Stimulated activated CD8-positive, alpha-beta memory T cell treated with anti-CD3 and anti-CD28 coated beads, Interleukin-12 subunit alpha, Interleukin-12 subunit beta, amount 100 ng/mL, for 1 hour (primary cell): ENCODE measurements around the gene MX2.
A peak's percentile ranks its signal among the peaks of the same experiment; 100 is the strongest.
"Not testable (repeated sequence)": the region's sequence is repeated elsewhere in the genome, so short reads cannot be mapped to it uniquely, and the experiment has no call there.

ENCODE experiments used
- DNase-seq: peaks from one replicate; pipeline ENCODE4 v3.0.0-alpha.2; 2020; ENCODE audit warnings: low read depth

MX2 gene

GRCh38 chr21:41418393-41418792 lies 56.6 kb downstream of the MX2 start:
- DNase-seq: no peak

GRCh38 chr21:41418956-41419680 lies 57.3 kb downstream of the MX2 start:
- DNase-seq: no peak

DNA sequence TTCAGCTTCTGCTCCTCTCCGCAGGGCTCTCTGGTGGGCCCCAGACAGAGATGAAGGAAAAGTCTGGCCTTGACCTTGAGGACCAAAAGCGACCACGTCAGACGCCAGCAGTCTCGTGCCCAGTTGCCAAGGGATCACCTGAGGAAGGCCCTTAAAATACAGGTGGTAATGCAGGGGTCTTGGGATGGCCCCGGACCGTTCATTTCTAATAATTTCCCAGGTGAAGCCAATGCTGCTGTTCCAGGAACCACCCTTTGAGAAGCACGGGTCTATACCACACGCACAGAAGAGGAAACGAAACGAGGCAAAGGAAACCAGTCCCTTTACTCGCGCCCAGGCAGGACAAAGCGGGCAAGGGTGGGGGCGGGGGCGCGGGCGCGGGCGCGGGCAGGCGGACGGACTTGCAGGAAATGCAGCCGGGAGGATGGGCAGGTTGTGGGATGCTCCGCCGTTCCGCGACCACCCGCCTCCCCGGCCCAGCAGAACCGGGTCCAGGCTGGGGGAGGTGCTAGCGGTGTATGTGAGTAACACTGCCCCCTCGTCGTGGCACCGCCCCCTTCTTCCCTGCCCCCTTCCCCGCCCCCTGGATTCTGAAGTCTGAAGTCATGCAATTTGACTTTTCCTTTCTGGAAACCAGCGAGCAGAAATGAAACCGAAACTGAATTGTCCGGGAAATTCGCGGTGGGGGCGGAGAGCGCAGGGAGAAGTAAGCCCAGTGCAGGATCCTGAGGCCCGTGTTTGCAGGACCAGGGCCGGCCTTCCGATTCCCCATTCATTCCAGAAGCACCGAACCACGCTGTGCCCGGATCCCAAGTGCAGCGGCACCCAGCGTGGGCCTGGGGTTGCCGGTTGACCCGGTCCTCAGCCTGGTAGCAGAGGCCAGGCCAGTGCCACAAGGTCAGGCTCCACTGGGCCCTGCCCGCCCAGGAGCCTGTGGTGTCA lies 58.4 kb downstream of the MX2 start:
- DNase-seq: peak; percentile 52

- DNase-seq: not testable (repeated sequence)
Observed at GRCh38 chr21:41420998-41421397, 59.2 kb downstream of the MX2 start.

DNA sequence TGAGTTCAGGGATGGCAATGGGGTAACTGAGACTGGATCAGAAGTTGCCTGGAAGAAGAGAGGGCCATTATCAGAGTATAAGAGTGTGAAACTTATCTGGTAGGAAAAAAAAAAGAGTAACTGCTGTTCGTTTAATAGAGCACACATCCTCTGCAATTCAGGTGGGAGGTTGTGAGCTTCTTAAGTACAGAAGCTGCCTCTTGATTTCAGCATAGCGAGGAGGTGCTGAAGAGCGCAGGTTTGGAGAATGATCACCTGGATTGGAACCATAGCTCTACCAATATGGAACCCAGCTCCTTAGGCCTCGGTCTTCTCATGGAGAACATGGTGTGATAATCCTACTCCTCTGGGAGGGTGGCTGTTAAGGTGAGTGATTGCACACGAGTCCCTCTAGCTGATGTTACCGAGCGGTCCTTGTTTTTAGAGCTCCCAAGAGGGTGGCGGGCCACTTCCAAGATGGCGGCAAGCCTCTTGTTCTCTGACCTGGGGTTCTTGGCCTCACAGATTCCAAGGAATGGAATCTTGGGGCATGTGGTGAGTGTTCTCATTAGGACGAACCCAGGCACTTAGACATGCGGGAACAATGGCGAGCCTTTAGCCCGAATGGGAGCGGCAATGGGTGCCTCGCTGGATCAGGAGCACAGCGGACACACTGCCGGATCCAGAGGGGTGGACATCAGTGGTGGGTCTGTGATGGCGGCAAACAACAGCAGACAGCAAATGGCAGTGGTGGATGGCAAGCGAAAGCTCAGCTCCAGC lies 60.9 kb downstream of the MX2 start:
- DNase-seq: no peak

DNA sequence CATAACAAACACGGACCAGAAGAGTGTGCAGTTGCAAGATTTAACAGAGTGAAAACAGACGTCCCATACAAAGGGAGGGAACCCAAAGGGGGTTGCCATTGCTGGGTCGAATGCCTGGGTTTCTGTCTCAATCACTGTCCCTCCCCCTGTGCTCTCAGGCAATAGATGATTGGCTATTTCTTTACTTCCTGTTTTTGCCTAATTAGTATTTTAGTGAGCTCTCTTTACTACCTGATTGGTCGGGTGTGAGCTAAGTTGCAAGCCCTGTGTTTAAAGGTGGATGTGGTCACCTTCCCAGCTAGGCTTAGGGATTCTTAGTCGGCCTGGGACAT lies 61.4 kb downstream of the MX2 start:
- DNase-seq: not testable (repeated sequence)

- no peak for DNase-seq
Observed at GRCh38 chr21:41425588-41425953, 63.7 kb downstream of the MX2 start.

DNA sequence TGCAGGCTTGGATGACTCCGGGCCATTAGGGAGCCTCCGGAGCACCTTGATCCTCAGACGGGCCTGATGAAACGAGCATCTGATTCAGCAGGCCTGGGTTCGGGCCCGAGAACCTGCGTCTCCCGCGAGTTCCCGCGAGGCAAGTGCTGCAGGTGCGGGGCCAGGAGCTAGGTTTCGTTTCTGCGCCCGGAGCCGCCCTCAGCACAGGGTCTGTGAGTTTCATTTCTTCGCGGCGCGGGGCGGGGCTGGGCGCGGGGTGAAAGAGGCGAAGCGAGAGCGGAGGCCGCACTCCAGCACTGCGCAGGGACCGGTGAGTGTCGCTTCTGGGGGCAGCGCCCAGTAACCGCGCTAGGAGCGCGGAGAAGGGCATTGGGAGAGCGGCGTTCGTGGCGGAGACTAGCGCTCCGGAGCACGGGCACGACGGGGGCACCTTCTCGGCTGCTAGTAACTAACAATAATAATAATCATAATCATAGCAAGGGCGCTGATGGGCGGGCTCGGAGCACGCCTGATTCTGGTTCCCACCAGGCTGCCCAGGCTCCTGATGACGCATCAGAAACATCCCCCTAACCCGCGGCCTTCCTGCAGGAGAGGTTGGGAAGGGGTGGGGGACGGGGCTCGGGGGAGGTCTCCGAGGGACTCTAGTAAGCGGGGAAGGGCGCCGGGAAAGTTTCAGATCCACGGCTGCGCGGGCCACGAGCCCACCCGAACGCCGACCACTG lies 64.3 kb downstream of the MX2 start, which contains the start of gene MX1:
TSS of gene MX1 (plus strand) at position 286 of the 722 bp plus-strand sequence. CDS start 5,832 bp downstream, outside the sequence.
- peak; percentile 93 for DNase-seq

GRCh38 chr21:41426676-41427404 lies 65.0 kb downstream of the MX2 start:
- no peak for DNase-seq

- DNase-seq: no peak
Observed at GRCh38 chr21:41427556-41427955, 65.7 kb downstream of the MX2 start.

DNA sequence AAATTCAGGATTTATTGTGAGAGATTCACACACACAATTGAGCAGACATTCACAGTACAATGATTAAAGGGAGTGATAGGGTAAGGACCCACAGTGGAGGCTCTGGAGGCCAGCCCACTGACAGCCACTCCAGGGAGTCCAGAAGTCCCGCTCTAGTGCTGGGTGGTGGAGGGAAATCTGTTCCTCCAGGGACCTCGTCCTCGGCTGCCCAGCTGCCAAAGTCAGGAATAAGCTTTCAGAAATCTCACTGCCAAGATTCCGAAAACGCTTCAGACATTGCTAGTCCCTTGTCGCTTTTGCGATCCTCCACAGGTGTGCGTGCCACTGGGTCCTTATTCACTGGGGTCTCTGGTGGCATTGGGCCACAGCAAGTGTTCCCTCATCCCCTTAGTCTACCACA lies 66.5 kb downstream of the MX2 start:
- no peak for DNase-seq

DNA sequence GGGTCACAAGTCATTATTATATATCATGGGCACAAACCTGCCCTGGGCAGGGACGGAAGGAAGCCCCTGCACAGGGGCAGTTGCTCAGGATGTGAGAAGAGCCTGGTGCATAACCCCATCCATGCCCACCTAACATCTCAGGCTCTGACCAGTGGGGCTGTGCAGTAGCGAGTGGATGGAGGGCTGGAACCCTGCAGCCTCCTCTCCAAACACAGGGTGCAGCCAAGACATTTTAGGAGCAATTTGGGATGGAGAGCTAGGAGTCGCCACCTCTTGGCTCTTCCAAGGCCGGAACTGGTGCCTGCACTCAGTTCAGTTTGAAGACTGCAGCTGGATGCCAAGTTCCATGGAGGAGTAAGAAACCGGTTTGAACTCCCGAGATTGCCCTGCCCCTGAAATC lies 67.0 kb downstream of the MX2 start:
- no peak for DNase-seq

DNA sequence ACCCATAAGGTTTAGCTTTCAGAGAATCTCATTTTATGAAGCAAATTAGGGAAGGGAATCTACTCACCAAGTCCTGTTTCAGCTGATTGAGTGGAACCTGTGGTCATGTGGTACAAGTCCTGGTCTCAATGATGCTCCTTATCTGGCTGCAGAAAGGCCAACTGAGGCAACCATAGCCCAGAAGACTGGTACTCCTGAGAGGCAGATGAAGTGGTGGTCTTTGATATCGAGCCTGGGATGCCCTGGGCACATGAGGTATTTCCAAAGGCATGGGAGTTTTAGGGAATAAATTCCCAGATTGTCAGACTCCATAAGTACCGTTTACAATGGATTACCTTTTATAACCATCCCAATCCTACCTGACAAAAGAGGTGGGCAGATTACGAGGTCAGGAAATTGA lies 67.5 kb downstream of the MX2 start:
- no peak for DNase-seq

DNA sequence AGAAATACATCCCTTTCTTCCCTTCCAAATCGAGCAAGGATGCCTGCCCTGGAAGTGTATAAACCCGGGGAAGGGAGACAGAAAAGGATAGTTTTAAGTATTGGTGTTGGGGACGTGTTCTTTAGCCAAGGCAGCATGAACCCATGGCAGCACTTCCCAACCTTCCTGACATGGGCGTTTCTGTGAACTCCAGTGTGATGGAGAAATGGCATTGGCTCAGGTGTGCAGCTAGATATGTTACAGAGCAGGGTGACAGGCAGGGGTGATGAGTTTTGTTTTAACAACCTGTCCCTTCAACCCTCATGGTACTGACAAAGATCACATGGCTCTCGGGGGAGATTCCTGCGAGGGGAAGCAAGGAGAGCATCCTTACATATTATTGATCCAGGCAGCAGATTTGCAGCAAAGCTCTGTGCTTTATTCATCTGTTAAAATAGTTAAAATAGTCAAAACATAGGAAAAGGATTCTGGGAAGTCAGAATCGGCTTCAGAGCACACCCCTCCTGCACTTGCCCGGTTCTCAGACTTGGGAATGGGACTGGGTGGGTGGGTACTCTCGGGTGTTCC lies 68.2 kb downstream of the MX2 start:
- DNase-seq: no peak

- DNase-seq: no peak
Observed at GRCh38 chr21:41431788-41432548, 70.1 kb downstream of the MX2 start.

DNA sequence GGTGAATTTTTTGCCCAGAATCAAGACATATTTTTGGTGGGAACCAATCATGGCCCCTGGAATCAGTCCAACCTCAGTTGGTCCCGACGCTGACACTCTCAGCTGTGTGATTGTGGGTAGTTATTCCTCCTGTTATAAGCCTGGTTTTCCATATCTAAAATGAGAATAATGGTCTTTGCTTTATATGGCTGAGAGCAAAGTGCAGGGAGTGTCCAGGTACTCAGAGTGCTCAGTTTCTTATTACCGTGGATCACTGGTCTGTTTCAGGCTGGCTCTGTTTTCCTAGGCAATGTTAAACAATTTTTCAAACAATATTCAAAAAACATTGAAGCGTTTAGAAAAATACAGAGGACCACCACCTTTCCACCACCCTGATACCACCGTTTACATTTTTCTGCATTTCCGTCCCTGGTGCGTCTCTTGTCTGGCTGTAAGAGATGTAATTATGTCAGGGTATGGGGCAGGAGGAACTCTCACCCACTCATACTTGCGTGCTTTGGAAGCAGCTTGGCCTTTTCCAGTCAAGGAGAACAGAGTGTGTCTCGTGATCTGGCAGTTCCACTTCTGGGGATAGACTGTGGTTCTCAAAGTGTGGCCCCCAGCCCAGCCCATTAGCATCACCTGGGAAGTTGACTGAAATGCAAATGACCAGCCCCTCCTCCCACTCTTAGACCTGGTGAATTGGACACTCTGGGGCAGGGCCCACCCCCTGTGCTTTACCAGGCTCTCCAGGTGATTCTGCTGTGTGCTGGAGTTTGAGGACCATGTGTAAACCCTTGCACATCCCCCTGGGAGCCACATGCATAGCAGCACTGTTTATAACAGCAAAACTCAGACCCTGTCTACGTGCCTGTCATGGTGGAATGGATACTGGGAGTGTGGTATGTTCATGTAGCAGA lies 71.0 kb downstream of the MX2 start:
- no peak for DNase-seq

DNA sequence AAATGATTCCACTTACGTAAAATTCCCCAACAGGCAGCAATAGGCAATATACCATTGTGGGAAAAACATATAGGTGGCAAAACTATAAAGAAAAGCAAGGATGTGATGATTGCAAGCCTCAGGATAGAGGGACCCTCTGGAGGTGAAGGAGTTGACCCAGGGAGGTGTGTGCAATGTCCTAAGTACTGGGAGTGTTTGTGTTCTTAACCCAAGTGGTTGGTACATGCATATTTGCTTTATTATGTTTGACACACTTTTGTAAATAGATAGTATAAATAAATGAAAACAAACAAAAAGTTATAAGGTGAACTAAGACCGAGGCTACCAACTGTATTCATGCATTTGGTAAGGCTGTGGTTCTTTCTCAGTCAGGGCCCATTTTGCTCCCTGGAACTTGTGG lies 71.7 kb downstream of the MX2 start:
- DNase-seq: no peak

DNA sequence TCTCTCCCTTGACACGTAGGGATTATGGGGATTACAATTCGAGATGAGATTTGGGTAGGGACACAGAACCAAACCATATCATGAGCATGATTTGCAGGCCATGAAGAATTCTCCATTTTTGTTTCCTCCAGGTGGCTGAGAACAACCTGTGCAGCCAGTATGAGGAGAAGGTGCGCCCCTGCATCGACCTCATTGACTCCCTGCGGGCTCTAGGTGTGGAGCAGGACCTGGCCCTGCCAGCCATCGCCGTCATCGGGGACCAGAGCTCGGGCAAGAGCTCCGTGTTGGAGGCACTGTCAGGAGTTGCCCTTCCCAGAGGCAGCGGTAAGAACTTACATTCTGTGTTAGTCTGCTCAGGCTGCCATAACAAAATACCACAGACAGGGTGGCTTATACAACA lies 73.9 kb downstream of the MX2 start:
- DNase-seq: no peak

DNA sequence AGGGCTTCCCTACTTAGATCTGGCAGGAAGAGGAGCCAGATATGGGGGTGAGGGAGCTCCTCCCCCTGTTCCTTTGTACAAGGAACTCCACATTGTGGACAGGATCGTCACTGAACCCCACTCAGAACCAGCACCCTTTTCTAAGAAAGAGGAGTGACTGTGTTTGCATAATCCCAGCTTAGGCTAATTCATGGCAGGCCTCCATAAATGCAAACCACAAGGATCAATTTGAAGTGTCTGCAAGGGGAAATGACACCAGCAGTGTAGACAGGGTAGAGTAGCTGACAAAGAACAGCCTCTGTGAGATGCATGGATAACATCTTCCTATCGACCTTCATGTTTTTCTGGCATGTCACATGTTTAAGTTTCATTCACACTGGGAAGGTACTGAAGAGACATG lies 75.9 kb downstream of the MX2 start:
- no peak for DNase-seq
